HG02642 (cell line): Measurements from ENCODE around the gene ARHGAP24.

Source experiments
- ATAC-seq: cut with Tn5 transposase; IDR thresholded peaks from one replicate; pipeline ENCODE4 v1.9.1; 2021; ENCODE audit warnings: mild to moderate bottlenecking; ENCODE audit not compliant: unreplicated experiment, poor library complexity

The ARHGAP24 gene

DNA sequence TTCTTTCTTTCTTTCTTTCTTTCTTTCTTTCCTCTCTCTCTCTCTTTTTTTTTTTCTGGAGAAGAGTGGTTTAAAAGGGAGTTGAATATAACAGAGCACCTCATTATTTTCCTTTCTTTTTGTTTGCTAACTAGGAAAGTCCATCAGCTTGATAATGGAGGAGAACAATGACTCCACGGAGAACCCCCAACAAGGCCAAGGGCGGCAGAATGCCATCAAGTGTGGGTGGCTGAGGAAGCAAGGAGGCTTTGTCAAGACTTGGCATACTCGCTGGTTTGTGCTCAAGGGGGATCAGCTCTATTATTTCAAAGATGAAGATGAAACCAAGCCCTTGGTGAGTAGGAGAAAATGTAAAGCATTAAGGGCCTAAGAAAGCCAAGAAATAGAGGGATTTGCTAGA is 95.4 kb downstream of the ARHGAP24 start:
- ATAC-seq = no peak

GRCh38 chr4:85571008-85571407 is 96.1 kb downstream of the ARHGAP24 start:
- ATAC-seq = no peak

DNA sequence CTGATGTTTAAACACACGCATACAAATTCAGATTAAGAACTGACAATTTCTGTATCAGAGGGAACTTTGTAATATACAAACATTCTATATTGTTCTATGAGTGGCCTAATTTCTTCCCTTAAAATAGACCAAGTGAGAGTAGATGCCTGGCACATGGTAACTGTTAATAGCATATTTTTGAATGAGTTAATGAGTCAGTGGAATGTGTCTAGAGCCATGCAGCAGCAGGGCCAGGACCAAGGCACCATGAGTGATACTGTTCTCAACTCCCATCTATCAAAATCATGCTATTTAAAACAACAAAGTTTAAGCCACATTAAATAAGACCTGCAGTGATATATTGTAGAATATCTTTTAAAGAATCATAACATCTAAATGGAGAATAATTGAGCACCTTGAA is 98.3 kb downstream of the ARHGAP24 start:
- no peak for ATAC-seq

DNA sequence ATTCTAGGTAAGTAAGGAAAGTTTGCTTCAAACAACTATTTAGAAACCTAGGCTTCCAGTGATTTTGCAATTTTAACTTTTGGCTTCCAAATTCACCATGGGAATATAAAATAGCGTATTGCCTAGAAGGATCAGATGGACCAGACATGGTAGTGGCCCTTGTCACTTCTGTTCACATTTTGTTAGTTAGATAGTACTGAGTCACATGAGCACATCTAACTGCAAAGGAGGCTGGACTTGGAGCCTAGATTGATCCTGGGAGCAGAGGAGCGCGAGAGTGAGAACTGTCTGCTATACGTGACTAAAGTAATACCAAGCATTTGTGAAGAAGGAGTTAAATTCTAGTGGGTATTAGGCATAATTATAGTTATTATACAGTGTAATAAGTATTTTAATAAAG is 102.4 kb downstream of the ARHGAP24 start:
- ATAC-seq = no peak

DNA sequence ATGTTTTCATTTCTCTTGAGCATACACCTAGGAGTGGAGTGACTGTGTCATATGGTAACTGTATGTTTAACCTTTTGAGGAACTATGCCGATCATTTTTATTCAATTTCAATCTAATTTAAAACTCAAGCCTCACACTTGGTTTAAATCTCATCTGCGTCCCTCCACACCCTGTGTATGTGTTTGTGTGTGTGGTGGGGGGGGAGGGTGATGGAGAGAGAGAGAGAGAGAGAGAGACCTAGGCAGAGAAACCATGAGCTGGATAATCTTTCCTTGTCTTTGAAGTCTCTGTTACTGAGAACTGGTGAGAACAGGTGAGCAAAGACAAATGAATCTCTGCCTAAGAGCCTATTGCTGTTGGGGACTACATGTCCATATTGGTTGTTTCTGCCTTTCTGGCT is 105.0 kb downstream of the ARHGAP24 start:
- ATAC-seq = no peak

GRCh38 chr4:85580489-85580888 is 105.5 kb downstream of the ARHGAP24 start:
- no peak for ATAC-seq

GRCh38 chr4:85587952-85588351 is 113.0 kb downstream of the ARHGAP24 start:
- ATAC-seq = no peak

DNA sequence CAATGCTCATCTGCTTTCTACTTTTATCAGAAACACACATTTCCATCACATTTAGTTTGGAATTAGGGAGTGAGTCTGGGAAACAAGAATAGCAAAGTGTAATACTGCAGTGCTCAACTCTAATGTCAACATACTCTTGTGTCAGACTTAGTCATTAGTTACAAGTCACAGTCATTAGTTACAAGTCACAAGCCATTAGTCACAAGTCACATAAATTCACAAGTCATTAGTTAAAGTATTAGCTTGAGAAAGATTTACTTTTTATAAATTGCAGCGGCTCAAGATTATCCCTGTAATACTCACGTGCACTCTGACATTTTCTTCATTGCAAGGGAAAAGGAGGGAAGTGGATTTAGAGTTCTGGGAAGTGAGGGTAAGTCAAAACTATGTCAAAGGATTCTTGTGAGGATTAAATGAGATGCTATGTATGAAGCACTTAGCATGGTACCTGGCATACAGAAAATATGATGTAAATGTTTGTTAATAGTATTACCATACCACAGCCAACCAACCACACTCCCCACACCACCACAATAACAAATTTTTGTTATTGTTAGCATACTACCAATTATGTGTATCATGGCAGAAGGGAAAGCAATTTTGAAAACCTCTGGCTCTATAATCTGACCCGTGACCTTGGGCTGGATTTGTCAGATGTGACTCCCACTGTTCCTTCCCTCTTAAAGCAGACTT is 116.6 kb downstream of the ARHGAP24 start:
- no peak for ATAC-seq

DNA sequence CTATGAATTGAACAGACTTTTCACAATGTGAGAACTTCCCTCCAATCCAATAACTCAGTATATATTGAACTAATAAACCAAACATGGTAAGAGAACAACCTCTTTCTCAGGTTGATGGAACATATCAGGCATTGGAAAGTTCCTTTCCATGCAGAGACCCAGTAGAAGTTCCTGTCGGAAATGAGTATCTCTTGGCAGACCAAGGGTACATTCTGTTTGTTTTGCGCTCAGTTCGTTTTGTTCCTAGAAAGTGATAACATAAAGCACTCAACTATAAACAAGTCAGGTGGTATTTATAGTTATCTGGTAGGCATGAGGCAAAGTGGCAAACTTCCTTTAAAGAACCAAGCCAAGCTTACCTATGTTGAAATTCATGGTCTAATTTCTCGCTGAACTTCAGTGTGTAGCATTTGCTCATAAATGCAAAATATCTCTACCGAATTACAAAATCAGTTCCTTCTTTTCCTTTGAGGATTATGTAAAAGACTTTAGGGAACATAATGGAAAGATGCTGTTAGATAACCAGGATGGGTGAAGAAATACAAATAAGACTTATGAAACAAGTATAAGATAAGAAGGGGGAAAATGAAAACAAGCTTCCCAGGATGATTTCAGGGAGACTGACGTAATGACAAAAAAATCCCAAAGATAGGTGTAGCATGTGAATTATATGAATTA is 120.3 kb downstream of the ARHGAP24 start:
- no peak for ATAC-seq

DNA sequence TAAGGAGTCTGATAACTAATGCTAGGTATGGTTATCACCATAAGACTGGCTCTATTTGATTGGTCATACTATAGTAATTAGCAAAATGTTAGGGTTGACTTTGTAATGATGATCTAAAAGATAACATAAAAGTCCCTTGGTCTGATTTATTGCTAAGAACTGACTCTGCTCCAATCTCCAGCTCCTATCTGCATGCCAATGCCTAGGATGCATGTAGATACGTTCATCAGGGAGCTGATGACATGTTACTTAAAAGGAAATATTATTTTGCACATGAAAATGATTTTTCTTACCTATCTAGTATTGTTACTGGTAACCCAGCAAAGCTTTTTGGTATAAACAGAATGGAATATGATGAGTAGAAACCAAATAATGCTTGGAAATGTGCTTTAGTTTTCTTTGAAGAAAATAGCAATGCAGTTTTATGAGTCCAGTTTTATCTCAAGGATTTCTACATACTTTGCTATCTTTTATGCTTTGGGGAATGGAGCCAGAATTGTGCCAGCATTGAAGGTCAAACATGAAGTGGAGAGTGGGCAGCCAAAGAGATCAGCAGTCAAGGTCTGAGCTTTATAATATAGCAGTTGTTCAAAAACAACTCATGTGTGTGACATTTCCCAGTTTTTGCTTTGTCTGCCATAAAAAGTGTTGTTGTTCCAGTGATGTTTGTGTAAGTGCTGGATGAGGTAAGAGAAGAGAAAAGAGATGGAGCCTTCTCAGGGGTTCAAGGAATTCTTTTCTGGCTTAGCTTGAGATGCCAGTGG is 121.0 kb downstream of the ARHGAP24 start:
- no peak for ATAC-seq

GRCh38 chr4:85598936-85599335 is 124.0 kb downstream of the ARHGAP24 start:
- ATAC-seq = no peak

DNA sequence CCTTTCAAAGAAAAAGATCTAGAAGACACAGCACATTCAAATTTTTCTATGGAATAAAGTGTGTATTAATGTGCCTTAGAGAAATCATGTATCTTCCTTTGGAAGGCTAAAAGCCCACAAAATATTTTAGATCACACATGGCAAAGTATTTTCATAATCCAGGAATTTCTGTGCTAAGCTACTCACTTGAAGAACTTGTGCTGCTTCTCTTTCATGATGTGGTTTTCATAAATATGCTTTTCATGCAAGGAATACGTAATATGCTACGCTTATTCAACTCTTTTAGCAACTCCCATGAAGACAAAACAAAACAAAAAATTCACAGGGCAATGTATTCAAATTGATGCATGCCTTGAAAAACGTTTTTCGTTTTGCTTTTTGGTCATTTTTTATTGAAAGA is 125.6 kb downstream of the ARHGAP24 start:
- no peak for ATAC-seq

GRCh38 chr4:85603437-85604336 is 128.7 kb downstream of the ARHGAP24 start:
- ATAC-seq = peak; percentile 48

GRCh38 chr4:85606505-85606904 is 131.6 kb downstream of the ARHGAP24 start:
- ATAC-seq = no peak

DNA sequence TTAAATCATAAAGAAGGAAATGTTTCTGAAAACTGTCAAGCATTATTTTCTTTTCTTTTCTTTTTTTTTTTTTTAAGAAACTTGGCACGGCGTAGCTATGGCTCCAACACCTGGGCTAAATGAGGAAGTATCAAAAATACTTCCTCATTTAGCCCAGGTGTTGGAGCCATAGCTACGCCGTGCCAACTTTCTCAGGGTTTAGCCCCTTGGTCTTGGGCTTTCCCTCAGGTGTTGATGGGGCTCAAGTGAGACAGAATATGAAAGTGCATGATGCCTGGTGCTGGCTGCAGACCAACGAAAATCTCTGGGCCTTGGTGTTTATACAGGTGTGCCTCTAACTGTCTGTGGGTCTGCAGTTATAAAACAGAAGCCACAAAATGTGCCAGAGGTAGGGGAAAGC is 132.7 kb downstream of the ARHGAP24 start:
- peak; percentile 74 for ATAC-seq

GRCh38 chr4:85610450-85610849 is 135.5 kb downstream of the ARHGAP24 start:
- ATAC-seq = peak; percentile 85

- ATAC-seq = no peak
Measured at GRCh38 chr4:85611661-85612060, 136.7 kb downstream of the ARHGAP24 start.

DNA sequence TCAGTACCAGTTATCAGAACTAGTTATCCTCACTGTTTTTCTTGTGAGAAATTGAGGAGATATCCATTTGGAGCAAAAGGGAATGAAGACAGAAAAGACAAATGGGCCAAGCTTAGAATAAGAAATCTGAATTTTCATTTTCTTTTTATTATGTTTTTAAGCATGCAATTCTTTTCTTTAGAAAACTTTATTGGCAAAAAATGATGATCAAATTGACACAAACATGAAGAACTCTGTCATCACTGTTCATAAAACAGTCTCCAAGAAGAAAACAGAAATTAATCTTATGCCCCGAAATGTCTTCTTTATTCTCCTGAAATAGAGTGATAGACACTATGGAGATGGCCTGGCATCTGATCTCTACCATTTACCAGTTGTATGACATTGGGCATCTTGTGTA is 139.0 kb downstream of the ARHGAP24 start:
- ATAC-seq = no peak

- ATAC-seq = no peak
Measured at GRCh38 chr4:85615952-85616351, 141.0 kb downstream of the ARHGAP24 start.

DNA sequence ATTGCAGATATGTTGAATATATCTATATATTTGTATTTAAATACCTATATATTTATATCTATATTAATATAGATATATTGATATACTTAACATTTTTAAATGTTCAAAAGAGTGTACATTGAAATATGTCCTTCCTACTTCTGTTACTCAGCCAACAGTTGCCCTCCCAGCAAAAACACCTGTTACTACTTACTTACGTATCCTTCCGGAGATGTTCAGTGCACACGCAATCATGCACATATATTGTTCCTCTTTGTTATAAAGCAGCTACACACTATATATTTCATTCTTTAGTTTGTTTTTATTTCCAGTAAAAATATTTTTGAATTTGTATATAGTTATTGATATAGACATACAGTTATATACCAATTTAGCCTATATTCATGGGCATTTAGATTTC is 142.3 kb downstream of the ARHGAP24 start:
- ATAC-seq = no peak
